H1 (cell line): ENCODE measurements around the gene GLS2. TPM values are rescaled to one million over a fixed set of nuclear protein-coding genes. Genes with fewer than 3 reads are reported as not detected.

ENCODE experiments used
- CTCF ChIA-PET: fragments of 300-600 bp; sonication (Branson Sonifier 250); formaldehyde crosslinking; loops from one replicate; lab custom pipeline; 2021; ENCODE audit not compliant: partially characterized antibody; lab: Charles Lee
- POLR2A ChIA-PET: fragments of 300-600 bp; sonication (Branson Sonifier 250); formaldehyde crosslinking; loops from one replicate; lab custom pipeline; 2021; ENCODE audit warnings: inconsistent platforms; ENCODE audit not compliant: partially characterized antibody; lab: Charles Lee
- DNase-seq, 2 experiments: peaks; one replicate each; pipeline versions ENCODE4 v3.0.0 to v3.0.0-alpha.2; 2010 to 2022; ENCODE audit warnings: low spot score in 2 of 2, low read depth in 1 of 2, mixed read lengths in 1 of 2
- FAIRE-seq: peaks from 2 replicates; lab custom pipeline; 2011; peaks lifted over from hg19 to GRCh38; lab: Jason Lieb, UNC
- H2AFZ ChIP-seq: 2 replicates; pipeline ENCODE4 v1.8.1; 2012; ENCODE audit warnings: low read length, inconsistent platforms
- H2AK5ac ChIP-seq: 2 replicates; pipeline ENCODE4 v1.6.1; 2013; ENCODE audit warnings: low read depth, low read length
- H2BK120ac ChIP-seq: replicated peaks from 2 replicates; pipeline ENCODE3; 2013; ENCODE audit warnings: low read depth, low read length, inconsistent platforms
- H2BK12ac ChIP-seq: 2 replicates; pipeline ENCODE4 v1.6.1; 2013; ENCODE audit warnings: low read depth, low read length
- H2BK15ac ChIP-seq: 2 replicates; pipeline ENCODE4 v1.6.1; 2013; ENCODE audit warnings: low read length
- H2BK20ac ChIP-seq: 2 replicates; pipeline ENCODE4 v1.6.1; 2013; ENCODE audit warnings: low read length
- H2BK5ac ChIP-seq: 2 replicates; pipeline ENCODE4 v1.6.1; 2013; ENCODE audit warnings: low read depth, low read length
- H3K14ac ChIP-seq: 2 replicates; pipeline ENCODE4 v1.6.1; 2013; ENCODE audit warnings: inconsistent platforms; ENCODE audit not compliant: insufficient read length
- H3K18ac ChIP-seq: 2 replicates; pipeline ENCODE4 v1.6.1; 2013; ENCODE audit warnings: low read length; ENCODE audit errors: extremely low read depth
- H3K23ac ChIP-seq: 2 replicates; pipeline ENCODE4 v1.6.1; 2013; ENCODE audit warnings: inconsistent platforms; ENCODE audit not compliant: insufficient read length
- H3K23me2 ChIP-seq: 2 replicates; pipeline ENCODE4 v1.6.1; 2013; ENCODE audit warnings: low read depth, low read length
- H3K27ac ChIP-seq: 2 replicates; pipeline ENCODE4 v1.6.1; 2011; ENCODE audit warnings: low read depth, low read length, inconsistent platforms
- H3K27me3 ChIP-seq, 4 experiments: replicated peaks in 1 of 4; 1 replicate in 1 of 4; 2 replicates in 3 of 4; pipeline versions ENCODE4 v1.6.1 to v1.8.1; 2011 to 2013; ENCODE audit warnings: low read length in 3 of 4, mild to moderate bottlenecking in 3 of 4, inconsistent platforms in 2 of 4, mixed read lengths in 2 of 4, moderate library complexity in 1 of 4; ENCODE audit not compliant: control insufficient read depth in 3 of 4, insufficient read depth in 3 of 4; ENCODE audit errors: extremely low read depth in 1 of 4
- H3K36me3 ChIP-seq, 4 experiments: 2 replicates each; pipeline versions ENCODE4 v1.6.1 to v1.8.1; 2011 to 2013; ENCODE audit warnings: mild to moderate bottlenecking in 4 of 4, low read length in 3 of 4, moderate library complexity in 2 of 4, control low read depth in 1 of 4, inconsistent platforms in 1 of 4; ENCODE audit not compliant: insufficient read depth in 4 of 4, control insufficient read depth in 2 of 4
- H3K4ac ChIP-seq: replicated peaks from 2 replicates; pipeline ENCODE3; 2013; ENCODE audit warnings: low read length, low read depth, mixed read lengths, inconsistent platforms; ENCODE audit not compliant: insufficient read length
- H3K4me1 ChIP-seq, 4 experiments: replicated peaks in 1 of 4; 1 replicate in 1 of 4; 2 replicates in 3 of 4; pipeline versions ENCODE4 v1.6.1 to v1.8.1; 2011 to 2013; ENCODE audit warnings: low read length in 3 of 4, inconsistent platforms in 2 of 4, mixed read lengths in 1 of 4; ENCODE audit not compliant: insufficient read depth in 4 of 4, control insufficient read depth in 3 of 4
- H3K4me2 ChIP-seq, 2 experiments: 2 replicates each; pipeline versions ENCODE4 v1.6.1 to v1.8.1; 2011 to 2013; ENCODE audit warnings: low read depth in 2 of 2, low read length in 2 of 2, control low read depth in 1 of 2, inconsistent platforms in 1 of 2, mild to moderate bottlenecking in 1 of 2; ENCODE audit not compliant: insufficient read depth in 1 of 2
- H3K4me3 ChIP-seq, 4 experiments: fragments of 200-600, 300-600 bp in 1 of 4; sonication (generic), shearing (Covaris generic), sonication (Bioruptor Twin) in 1 of 4; 2 replicates each; pipeline versions ENCODE4 v1.5.1 to v1.8.1; 2011 to 2016; ENCODE audit warnings: low read length in 4 of 4, low read depth in 3 of 4, control low read depth in 2 of 4, inconsistent platforms in 2 of 4, mild to moderate bottlenecking in 2 of 4, mixed read lengths in 1 of 4, moderate library complexity in 1 of 4; ENCODE audit not compliant: insufficient read depth in 2 of 4; ENCODE audit errors: extremely low read depth in 1 of 4
- H3K56ac ChIP-seq: replicated peaks from 2 replicates; pipeline ENCODE3; 2013; ENCODE audit warnings: low read depth, mild to moderate bottlenecking, mixed read lengths, low read length, inconsistent platforms; ENCODE audit not compliant: insufficient read length
- H3K79me1 ChIP-seq: 2 replicates; pipeline ENCODE4 v1.6.1; 2013; ENCODE audit warnings: low read depth, low read length, control low read depth
- H3K79me2 ChIP-seq, 2 experiments: 2 replicates each; pipeline versions ENCODE4 v1.6.1 to v1.8.1; 2012 to 2013; ENCODE audit warnings: low read length in 2 of 2, mild to moderate bottlenecking in 2 of 2, inconsistent platforms in 1 of 2; ENCODE audit not compliant: insufficient read depth in 2 of 2, control insufficient read depth in 1 of 2
- H3K9ac ChIP-seq, 4 experiments: replicated peaks in 1 of 4; 1 replicate in 1 of 4; 2 replicates in 3 of 4; pipeline versions ENCODE4 v1.6.1 to v1.8.1; 2011 to 2013; ENCODE audit warnings: low read depth in 3 of 4, low read length in 3 of 4, control low read depth in 2 of 4, mild to moderate bottlenecking in 2 of 4, moderate library complexity in 2 of 4, inconsistent platforms in 1 of 4; ENCODE audit errors: extremely low read depth in 1 of 4
- H3K9me3 ChIP-seq, 2 experiments: 2 replicates each; pipeline versions ENCODE4 v1.6.1 to v1.8.1; 2012 to 2013; ENCODE audit warnings: mild to moderate bottlenecking in 2 of 2, moderate library complexity in 2 of 2, control low read depth in 1 of 2, inconsistent platforms in 1 of 2, low read depth in 1 of 2, low read length in 1 of 2, mixed read lengths in 1 of 2; ENCODE audit not compliant: insufficient read depth in 2 of 2
- H4K20me1 ChIP-seq, 2 experiments: replicated peaks in 1 of 2; 2 replicates each; pipeline versions ENCODE3 to v1.8.1; 2011 to 2013; ENCODE audit warnings: inconsistent platforms in 2 of 2, low read length in 2 of 2, mild to moderate bottlenecking in 1 of 2; ENCODE audit not compliant: insufficient read depth in 2 of 2, control insufficient read depth in 1 of 2
- H4K5ac ChIP-seq: 2 replicates; pipeline ENCODE4 v1.6.1; 2013; ENCODE audit warnings: low read length, low read depth, mixed read lengths, inconsistent platforms; ENCODE audit not compliant: insufficient read length
- H4K8ac ChIP-seq: 2 replicates; pipeline ENCODE4 v1.8.0; 2013; ENCODE audit warnings: mild to moderate bottlenecking, moderate library complexity, low read length, inconsistent platforms; ENCODE audit not compliant: insufficient read depth; ENCODE audit errors: extremely low read depth
- H4K91ac ChIP-seq: replicated peaks from 2 replicates; pipeline ENCODE3; 2013; ENCODE audit warnings: low read length, mixed read lengths, inconsistent platforms; ENCODE audit not compliant: insufficient read length
- BACH1 ChIP-seq: IDR thresholded peaks from 2 replicates; pipeline ENCODE4 v1.6.1; 2012; ENCODE audit warnings: low read length, improper control_type of control experiment
- EP300 ChIP-seq, 2 experiments: IDR thresholded peaks; 1 replicate in 1 of 2; 2 replicates in 1 of 2; pipeline ENCODE4 v1.6.1; 2011 to 2012; ENCODE audit warnings: low read depth in 2 of 2, low read length in 2 of 2, mild to moderate bottlenecking in 2 of 2, borderline replicate concordance in 1 of 2, inconsistent platforms in 1 of 2, moderate library complexity in 1 of 2
- HDAC6 ChIP-seq: IDR thresholded peaks from one replicate; pipeline ENCODE4 v1.7.1; 2012; ENCODE audit warnings: low read depth, mild to moderate bottlenecking, inconsistent platforms, low read length, moderate library complexity
- MAFK ChIP-seq: IDR thresholded peaks from 2 replicates; pipeline ENCODE4 v1.6.1; 2012; ENCODE audit warnings: low read depth, mild to moderate bottlenecking, improper control_type of control experiment, low read length
- PHF8 ChIP-seq: fragments of 200-600 bp; sonication (generic); conservative IDR thresholded peaks from 2 replicates; pipeline ENCODE4 v1.7.1; 2012; ENCODE audit warnings: low read depth, mild to moderate bottlenecking, inconsistent platforms, low read length, moderate library complexity
- SIRT6 ChIP-seq: IDR thresholded peaks from one replicate; pipeline ENCODE4 v1.7.1; 2012; ENCODE audit warnings: low read length, inconsistent platforms
- SUZ12 ChIP-seq: fragments of 200-600 bp; sonication (generic); IDR thresholded peaks from 2 replicates; pipeline ENCODE4 v1.6.1; 2012; ENCODE audit warnings: mild to moderate bottlenecking, inconsistent platforms, low read length, moderate library complexity, mixed read lengths
- TAF7 ChIP-seq: optimal IDR thresholded peaks from 2 replicates; pipeline ENCODE3; 2011; ENCODE audit warnings: low read depth, mild to moderate bottlenecking, inconsistent platforms, low read length, moderate library complexity, borderline replicate concordance
- TEAD4 ChIP-seq: IDR thresholded peaks from 2 replicates; pipeline ENCODE4 v1.6.1; 2012; ENCODE audit warnings: low read depth, low read length, inconsistent platforms, mixed read lengths
- WGBS, 2 experiments: shearing (Covaris generic) in 1 of 2; methylation state at CpG; one replicate each; pipeline versions ENCODE4 v1.1.6 to v1.1.7; 2013 to 2015; ENCODE audit warnings: low lambda C conversion rate in 2 of 2, mixed read lengths in 2 of 2, inconsistent platforms in 1 of 2, low coverage in 1 of 2, missing lambda C conversion rate in 1 of 2; ENCODE audit not compliant: insufficient replicate concordance in 2 of 2, insufficient coverage in 1 of 2, insufficient read length in 1 of 2; ENCODE audit errors: extremely low coverage in 1 of 2, missing lambda C conversion rate in 1 of 2; 5-methylcytosine and 5-hydroxymethylcytosine counted together
- polyA plus RNA-seq, 7 experiments: library from polyadenylated mRNA; depleted of rRNA in 3 of 7; stranded (reverse) in 5 of 7; unstranded in 2 of 7; fragments of >200 nt in 5 of 7; fragments of 200-250 nt in 2 of 7; gene quantifications; 1 replicate in 5 of 7; 2 replicates in 1 of 7; 4 replicates in 1 of 7; pipeline versions ENCODE4 v1.2.1 to v1.2.3, GENCODE V29; 2011 to 2013; ENCODE audit warnings: missing spikeins in 2 of 7, mixed read lengths in 2 of 7
- total RNA-seq: library from RNA; stranded (reverse); fragmentation: NEBNext Ultra II Directional; extraction: Animal tissue kit (Norgen Biotek cat#: 25700); gene quantifications from 2 replicates; pipeline ENCODE4 v1.2.1, GENCODE V29; 2021
- TF ChIP-seq, protein P1 (sequence below): IDR thresholded peaks from 2 replicates; pipeline ENCODE4 v1.6.1; 2012; ENCODE audit warnings: inconsistent platforms
- TF ChIP-seq, protein P2 (sequence below): IDR thresholded peaks from 2 replicates; pipeline ENCODE4 v1.6.1; 2011; ENCODE audit warnings: low read length, improper control_type of control experiment

GLS2 gene
- total and polyA plus RNA-seq, 2 of the 8 experiments (the other 6 are each of a cell fraction or from before 2014, with no cell fraction given) = 14.5 to 20.1 TPM

GRCh38 chr12:56530390-56531055 is 42.6 kb upstream of the GLS2 start:
- Histone ChIP-seq H3K27ac (no peak overlapping the region), H2BK20ac (no peak overlapping the region), H4K5ac (no peak overlapping the region), H2BK120ac (no peak overlapping the region), H4K20me1 (no peaks in the 10 kb centered on the region), H3K79me2 (peaks cover 0 to 17% of the 10 kb centered on the region in 2 experiments; a peak in 2 of 4 replicates), H3K14ac (no peak overlapping the region), H3K9me3 (no peaks in the 10 kb centered on the region), H3K23ac (no peak overlapping the region), H3K36me3 (no peaks in the 10 kb centered on the region), H3K79me1 (no peaks in the 10 kb centered on the region; the same call in 1 of the 2 replicates), H3K4me2 (no peak overlapping the region), H2BK12ac (no peak overlapping the region), H3K23me2 (no peaks in the 10 kb centered on the region), H3K18ac (no peak overlapping the region), H2BK15ac (no peak overlapping the region), H2BK5ac (no peak overlapping the region), H2AFZ (no peak overlapping the region), H3K27me3 (no peaks in the 10 kb centered on the region), H4K91ac (no peak overlapping the region), H3K4me1 (peaks cover 0 to 8% (median 4%) of the 10 kb centered on the region in 4 experiments; a peak in 3 of 7 replicates), H3K4me3 (no peak overlapping the region), H4K8ac (no peak overlapping the region), H3K9ac (no peak overlapping the region), H3K56ac (no peak overlapping the region), H2AK5ac (no peak overlapping the region), H3K4ac (no peak overlapping the region)
- 89% methylated on average over 7 of the region's 7 CpGs; no CpG with 5 or more reads in 1 of the 2 experiments for WGBS, 2 experiments
- ChIA-PET POLR2A (interaction anchor here (0.9 to 1.7 kb wide), 2 partner anchors 9 kb away, joined by 3 read pairs; partner anchors contain the start of gene RBMS2), CTCF (interaction anchor here (0.6 to 2.8 kb wide), 12 partner anchors 9 to 142 kb away, joined by 3 to 13 read pairs (median 4); partner anchors contain the start of gene RBMS2)
- DNase-seq = no peak
- FAIRE-seq = no peak
- TF ChIP-seq SUZ12 (no peak), MAFK (no peak), SIRT6 (no peak), TEAD4 (no peak), TAF7 (no peak), BACH1 (no peak), EP300 (IDR thresholded peaks at IDR 0.05; ENCODE audit: borderline replicate concordance in 1 of 2, low read depth in 2 of 2, low read length in 2 of 2) (no peak), HDAC6 (no peak), PHF8 (no peak)
- TF ChIP-seq, protein P1, sequence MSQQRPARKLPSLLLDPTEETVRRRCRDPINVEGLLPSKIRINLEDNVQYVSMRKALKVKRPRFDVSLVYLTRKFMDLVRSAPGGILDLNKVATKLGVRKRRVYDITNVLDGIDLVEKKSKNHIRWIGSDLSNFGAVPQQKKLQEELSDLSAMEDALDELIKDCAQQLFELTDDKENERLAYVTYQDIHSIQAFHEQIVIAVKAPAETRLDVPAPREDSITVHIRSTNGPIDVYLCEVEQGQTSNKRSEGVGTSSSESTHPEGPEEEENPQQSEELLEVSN = no peak
- TF ChIP-seq, protein P2, sequence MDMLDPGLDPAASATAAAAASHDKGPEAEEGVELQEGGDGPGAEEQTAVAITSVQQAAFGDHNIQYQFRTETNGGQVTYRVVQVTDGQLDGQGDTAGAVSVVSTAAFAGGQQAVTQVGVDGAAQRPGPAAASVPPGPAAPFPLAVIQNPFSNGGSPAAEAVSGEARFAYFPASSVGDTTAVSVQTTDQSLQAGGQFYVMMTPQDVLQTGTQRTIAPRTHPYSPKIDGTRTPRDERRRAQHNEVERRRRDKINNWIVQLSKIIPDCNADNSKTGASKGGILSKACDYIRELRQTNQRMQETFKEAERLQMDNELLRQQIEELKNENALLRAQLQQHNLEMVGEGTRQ = no peak
